ENCODE measurements around the gene LRP5.

GRCh38 chr11:68364581-68364980 lies 52.2 kb downstream of the LRP5 start:
- TF ChIP-seq EZH2 (IDR thresholded peaks at IDR 0.05; ENCODE audit: insufficient read depth, low read length): no peak
- no peak for TF ChIP-seq CTCF (IDR thresholded peaks at IDR 0.05; ENCODE audit: insufficient read depth, low read depth, low read length)

All from astrocyte (in vitro differentiated cells and primary cell).